Right hindlimb (tissue), 1 donor: ENCODE data around the gene VSIR.

Source experiments
- DNase-seq: peaks from one replicate; pipeline ENCODE4 v3.0.0-alpha.2; 2018

VSIR gene

DNA sequence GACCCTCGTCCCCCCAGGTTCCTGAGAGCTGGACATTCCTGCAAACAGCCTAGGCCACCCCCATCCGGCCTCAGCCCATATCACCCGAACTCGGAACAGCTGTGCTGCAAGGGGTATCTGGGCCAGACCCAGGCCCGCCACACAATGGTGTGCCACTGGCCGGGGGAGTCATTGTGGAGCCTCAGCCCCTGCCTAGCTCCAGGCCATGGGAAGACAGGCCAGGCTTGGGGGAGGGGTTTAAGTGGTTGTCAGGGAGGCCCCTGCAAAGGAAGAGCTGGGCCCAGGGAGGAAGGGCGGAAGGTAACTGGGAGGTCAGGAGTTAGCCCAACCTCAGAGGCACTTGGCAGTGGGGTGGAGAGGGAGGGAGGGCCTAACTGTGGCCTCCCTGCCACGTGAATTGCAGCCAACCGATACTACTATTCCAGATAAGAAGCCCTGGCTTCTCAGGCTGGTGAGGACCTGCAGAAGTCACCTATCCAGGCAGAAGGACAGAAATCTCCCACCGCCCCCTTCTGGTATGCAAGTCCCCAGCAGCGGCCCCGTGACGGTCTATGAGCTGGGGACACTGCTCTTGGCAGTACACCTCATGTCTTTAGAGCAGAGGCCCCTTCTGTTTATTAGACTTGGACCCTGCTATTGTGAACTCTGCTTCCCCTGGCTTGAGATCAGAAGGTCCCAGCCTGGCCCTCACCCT is 26.8 kb downstream of the VSIR start:
- peak; percentile 56 for DNase-seq

DNA sequence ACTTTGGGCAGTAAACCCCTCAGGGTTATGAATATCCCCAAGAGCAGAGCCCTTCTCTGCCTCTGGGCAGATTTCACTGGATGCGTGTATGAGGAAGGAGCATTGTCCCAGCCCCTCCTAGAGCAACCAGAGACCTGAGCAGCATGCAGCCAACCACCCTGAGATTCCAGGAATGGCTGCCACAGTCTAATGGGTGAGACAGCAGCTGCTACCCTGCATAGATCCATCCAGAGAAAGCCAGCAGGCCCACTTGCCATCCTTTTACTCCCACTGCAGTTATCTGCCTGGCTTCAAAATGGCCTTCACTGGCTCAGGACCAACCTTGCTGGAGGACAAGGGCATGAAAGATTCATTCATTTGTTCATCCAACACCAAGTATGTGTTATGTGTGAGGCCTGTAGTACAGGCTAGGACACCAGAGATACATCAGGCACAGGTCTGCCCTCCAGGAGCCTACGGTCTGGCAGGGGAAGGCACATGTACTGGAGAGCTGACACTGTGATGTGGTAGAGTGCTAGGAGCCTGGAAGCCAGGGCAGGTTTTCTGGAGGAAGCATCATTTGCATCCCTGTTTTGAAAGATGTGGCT is 27.6 kb downstream of the VSIR start:
- DNase-seq, result no peak

DNA sequence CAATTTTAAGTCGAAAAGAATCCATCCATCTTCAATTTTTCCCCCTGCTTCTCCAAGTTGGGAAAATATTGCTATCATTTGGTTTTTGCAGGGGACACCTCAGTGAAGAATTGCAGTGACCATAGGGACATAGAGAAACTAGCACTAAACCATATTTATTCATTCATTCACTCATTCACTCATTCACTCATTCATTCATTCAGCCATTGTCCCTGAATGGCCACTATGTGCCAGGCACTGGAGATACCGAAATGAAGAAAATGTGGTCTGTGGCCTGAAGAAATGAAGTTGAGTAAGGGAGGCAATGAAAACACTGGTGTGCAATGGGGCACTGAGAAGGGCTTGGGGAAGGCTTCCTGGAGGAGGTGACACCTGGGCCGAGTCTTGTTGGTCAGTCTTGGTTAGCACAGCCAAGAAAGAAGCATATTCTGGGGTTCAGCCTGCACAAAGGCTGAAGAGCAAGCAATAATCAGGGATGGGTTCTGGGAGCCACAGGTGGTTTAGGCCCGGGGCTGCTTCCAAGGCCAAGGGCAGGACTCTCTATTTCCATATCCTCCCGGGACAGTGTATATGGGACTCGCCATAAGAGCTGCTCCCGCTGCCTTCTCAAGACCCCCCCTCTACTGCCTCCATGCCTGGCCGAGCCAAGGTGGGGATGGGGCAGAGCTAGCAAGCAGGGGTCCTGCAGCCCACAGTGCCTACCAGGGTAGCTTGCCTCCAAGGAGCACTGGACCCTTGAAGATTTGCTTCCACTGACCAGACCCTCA is 28.2 kb downstream of the VSIR start:
- DNase-seq, result no peak

DNA sequence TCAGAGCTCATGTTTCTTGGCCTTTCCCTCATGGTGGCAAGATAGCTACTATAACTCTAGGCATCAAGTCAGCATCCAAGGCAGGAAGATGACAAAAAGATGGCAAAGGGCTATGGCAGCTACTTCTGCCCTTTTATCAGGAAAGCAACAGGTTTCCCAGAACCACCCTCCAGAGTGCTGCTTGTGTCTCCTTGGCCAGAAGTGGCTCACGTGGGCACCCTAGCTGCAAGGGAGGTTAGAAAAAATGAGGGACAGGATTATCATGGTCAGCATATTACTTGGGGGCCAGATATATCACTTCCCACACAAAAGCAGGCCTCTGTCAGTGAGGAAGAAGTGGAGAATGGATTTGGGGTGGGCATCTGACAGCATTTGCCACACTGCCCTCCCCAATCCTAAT is 29.5 kb downstream of the VSIR start:
- no peak for DNase-seq

DNA sequence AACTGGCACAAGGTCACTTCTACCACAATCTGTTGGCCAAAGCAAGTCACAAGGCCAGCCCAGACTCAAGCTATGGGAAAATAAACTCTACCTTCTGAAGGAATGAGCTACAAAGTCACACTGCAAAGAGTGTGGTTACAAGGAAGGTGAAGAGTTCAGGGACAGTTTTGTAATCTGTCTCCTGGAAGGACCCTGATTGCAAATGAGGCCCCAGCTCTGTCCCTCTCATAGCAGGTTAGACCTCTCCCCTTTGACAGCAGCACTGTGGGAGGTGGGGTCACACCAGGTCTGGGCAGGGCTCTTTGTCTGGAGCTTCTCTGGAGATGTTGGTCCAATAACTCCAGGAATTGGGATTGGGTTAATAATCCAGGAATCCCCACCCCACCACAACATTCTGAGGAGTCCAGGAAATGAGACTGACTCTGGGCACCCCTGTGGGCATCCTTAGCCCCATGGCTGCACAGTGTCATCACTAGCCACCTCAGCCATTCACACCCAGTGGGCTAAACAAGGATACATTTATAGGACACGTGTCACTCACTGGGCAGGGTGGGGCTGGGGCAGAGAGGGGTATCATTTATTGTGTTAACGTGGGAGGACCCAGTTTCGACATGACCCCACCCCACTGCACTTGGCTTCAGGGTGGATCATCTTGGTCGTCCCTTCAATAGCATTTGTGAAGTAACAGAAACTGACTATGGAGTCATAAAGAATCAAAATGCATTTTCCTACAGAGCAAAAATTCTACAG is 30.1 kb downstream of the VSIR start:
- DNase-seq, result no peak

DNA sequence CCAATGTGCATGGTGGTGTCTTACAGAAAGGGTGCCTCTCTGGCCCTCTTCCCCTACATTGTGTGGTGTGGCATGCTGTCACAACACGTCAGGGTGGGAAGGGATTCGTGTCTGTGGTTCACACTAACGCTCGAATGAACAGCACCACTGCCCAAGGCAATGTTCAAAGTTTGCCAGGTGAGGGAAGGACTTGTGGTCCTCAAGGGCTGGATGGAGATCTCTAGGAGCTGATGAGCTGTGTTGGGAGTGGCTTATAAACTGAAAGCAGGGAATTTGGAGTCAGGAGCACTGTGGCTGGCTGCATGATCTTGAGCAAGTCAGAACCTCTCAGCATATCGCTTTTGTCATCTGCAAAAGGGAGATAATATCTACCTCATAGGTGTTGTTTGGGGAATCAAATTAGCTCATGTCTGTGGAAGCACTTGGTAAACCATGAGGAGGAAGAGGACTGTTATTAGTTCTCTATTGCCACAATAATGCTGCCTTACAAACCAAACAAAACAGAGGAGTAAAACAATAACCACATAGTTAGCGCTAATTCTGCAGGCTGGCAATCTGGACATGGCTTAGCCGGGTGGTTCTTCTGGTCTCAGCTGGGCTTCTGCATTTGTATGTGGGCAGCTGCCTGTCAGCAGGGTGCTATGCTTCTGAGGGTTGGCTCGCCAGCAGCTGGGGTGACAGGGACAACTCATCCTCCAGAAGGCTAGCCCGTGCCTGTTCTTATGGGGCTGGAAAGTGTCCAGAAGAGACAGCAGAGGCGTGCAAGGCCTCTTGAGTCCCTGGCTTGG is 30.8 kb downstream of the VSIR start:
- DNase-seq, result no peak

DNA sequence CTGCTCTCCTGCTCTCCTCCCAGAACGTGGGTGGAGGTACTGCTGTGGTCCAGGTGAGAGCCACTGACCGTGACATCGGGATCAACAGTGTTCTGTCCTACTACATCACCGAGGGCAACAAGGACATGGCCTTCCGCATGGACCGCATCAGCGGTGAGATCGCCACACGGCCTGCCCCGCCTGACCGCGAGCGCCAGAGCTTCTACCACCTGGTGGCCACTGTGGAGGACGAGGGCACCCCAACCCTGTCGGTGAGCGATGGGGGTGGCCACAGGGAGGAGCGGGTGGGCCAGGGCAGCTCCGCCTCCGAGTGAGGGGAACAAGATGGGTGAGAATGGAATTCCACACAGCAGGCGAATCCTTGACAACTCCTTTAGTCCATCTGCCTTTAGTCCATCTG is 31.6 kb downstream of the VSIR start:
- no peak for DNase-seq

DNA sequence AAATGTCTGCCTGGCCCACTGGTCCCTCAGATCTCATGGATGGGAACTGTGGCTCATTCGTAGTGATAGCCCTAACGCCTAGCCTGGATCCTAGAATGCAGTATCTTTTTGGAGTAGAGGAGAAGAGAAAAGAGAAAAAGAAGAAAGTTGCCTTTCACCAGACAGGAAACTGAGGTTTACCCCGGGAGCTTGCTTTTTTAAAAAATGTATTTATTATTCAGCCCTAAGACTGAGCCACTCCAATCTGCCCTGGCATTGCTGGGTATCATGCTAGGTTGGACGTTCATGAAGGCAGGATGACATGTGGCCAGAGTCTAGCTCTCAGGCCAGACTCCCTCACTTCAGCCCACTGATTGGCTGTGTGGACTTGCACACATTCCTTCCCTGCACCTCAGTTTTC is 32.3 kb downstream of the VSIR start:
- no peak for DNase-seq

DNA sequence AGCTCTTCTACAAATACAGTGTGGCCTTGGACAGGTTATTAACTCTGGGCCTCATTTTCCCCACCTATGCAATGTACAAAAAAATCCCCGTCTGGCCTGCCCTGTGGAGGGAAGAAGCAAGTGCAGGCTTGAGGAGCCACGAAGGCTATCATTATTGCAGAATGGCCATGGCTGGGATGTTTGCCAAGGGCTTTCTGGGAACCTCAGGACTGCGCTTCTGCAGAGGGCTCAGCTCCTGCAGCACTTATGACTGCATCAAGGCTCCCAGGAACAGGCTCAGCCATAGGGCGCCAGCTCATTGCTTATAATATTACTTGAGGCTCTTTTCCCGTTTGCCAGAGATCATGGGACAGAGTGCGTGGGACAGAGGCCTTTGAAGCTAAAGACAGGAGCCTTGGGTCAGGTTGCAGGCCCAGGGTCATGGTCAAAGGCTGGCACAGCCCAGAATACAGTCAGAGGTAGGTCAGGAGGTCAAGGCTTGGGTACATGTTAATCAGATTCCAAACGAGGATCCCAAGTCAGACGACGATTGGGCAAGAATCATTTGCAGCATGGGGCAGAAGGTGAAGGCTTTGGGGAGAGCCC is 33.2 kb downstream of the VSIR start:
- peak; percentile 51 for DNase-seq

DNA sequence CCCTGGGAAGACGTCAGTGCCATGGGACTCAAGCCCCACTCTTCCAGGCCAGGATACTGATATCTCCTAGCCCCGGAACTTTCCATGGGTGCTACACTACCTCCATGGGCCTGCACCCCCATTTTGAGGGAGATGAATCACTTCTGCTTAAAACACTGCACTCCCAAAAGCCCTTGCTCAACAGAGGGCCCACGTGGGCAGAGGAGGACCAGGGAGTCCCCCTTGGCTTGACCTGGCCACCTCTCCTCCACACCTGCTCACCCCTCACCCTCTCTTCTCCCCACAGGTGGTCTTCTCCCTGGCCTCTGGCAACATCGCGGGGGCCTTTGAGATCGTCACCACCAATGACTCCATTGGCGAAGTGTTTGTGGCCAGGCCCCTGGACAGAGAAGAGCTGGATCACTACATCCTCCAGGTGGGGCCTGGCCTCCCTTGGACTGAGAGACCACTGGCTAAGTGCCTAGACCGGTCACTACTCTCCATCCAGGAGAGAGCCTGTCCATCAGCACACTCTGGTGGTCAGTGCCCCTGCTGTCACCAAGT is 33.9 kb downstream of the VSIR start:
- no peak for DNase-seq

DNA sequence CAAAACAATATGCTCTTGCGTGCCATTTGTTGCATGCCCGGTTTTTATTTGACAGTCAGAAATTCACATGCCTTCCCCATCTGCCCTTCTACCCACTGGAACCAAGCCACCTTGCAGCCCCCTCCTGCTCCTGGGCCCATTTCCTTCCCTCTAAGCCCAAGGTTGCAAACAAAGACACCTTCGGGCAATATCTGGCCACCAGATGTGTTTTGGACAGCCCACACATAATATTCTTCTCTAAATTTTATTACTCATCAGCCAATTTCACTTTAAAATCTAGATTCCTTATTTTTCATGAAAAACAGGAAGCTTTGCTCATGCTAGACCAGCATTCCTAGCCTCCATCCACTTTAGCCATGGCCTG is 35.5 kb downstream of the VSIR start:
- no peak for DNase-seq

DNA sequence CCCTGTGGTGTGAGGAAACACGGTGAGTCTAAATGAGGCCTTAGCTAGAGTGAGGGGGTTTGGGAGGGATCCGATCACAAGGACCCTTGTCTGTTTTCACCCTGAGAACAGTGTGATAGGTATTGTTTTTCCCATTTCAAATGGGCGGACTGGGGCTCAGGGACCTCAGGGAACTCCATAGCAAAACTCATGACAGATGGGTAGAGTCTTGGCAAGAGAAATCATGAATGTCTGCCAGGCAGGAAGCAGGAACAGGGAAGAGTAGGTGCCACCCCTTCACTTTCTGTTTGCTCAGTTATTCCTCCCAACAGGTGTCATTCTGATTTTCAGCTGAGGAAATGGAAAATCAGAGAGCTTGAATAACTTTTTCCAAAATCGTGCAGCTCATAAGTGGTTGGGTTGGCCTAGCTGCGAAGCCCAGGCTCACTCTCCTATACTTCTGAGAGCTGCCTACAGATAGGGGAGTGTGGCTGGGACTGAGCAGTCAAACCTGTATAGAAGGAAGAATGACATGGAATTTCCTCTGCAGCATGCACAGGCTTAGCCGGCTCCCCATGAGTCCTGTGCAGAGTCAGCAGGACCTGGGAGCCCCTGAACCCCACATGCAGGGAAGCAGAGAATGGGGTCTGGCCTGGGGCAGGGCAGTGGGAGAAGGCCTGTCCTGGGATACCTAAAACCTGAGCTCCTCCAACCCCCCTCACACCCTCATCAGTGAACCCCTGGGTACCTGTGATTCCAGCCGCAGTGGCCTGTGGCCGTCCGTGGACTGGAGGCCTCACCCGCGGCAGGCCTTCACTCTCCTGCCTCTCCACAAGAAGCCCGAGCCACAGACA is 36.1 kb downstream of the VSIR start:
- DNase-seq, result peak; percentile 50

DNA sequence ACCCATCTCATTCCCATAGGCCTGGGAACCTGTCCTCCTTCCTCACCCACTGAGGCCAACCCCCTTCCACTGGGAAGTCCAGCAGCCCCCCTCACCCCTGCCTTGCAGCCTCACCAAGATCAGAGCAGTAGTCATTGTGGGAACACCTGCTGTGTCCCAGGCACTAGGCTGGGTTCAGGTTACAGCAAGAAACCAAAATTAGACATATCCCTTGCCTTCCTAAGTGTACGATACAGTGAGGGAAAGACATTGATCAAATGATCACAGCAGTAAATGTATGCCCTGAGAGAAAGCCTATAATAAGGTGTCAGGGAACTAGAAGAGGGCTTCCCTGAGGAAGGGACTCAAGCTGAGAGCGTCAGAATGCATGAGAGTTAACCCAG is 36.8 kb downstream of the VSIR start:
- peak; percentile 21 for DNase-seq

DNA sequence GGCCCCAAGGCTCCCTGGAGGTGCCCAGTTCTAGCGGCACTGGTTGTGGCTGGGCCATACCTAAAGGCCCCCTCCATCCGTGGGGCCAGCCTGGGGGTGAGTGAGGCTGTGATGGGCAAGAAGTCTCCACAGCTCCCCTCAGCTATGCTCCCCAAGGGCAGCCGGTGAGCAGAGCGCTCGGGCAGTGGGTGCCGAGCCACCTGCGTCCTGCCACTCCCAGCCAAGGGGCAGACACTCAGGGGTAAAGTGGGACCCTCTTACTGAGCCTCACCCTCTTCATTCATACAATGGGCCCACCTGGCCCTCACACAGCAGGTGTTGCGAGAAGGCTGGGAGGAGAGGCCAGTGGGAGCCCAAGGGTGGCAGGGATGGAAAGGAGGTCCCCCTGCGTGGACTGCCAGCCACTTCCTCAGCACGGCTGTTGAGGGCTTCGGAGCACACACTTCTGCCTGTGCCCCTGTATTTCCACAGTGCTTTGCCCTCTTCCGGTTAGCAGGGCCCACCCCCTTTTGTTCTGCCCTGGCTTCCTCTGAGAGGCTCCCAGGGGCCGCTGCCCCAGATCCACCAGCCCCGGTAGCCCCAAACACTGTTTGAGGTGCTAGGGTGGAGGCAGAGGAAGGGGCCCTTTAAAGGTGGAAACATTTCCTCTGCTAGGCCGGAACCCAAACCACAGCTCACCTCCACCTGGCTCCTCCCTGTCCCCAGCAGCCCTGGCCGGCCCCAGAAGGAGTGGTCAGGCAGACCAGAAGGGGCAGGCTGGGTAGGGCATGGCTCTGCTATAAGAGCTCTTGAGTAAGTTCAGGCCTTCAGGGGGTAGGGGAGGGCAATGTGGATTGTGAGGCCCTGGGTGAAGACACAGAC is 37.4 kb downstream of the VSIR start:
- DNase-seq, result peak; percentile 17

DNA sequence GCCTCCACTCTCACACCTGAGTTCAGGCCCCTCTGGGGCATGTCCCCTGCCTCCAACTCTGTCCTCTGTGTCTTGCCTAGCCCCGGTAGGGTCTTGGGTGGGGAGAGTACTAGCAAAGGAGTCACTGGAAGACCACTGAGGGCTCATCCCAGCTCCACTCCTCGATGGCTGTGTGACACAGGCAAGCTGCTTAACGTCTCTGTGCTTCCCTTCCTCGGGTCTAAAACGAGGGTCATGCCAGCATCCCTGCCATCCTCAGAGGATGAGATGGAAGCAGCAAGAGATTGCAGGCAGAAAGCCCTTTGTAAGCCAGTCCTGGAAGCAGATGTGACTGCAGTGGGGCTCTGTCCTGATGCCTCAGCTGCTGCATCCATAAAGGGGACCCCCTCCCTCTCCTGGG is 38.5 kb downstream of the VSIR start:
- no peak for DNase-seq

DNA sequence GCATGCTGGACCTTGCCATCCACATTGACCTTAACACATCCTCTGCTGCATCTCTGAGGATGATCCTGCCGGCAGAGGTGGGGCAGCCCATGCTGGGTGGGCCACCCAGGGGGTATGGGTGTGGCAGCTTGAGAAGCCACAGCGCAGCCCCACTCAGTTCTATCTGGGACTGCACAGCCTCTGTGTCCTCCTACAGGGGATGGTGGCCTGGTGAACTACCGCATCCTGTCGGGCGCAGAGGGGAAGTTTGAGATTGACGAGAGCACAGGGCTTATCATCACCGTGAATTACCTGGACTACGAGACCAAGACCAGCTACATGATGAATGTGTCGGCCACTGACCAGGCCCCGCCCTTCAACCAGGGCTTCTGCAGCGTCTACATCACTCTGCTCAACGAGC is 41.5 kb downstream of the VSIR start:
- no peak for DNase-seq

DNA sequence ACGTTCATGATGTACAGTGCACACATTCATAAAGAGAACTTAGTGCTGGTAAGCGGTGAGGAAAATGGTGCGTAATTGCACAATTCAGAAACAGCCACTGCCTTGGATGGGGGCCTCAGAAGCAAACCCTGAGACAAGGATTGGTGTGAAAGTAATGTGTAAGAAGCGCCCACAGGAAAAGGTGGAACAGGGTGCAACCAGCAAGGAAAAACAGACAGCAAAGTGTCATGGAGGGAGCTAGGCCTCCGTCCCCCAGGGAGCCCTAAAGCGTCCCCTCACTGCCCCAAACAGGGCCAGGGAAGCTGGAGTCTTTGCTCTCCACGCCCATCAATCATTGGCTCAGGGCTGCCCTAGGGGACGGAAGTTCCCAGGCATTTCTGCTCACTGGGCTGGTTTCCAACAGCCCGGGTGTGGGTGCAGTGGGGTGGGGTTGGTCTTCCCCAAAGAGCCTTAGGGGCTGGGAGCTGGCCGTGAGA is 44.1 kb downstream of the VSIR start:
- no peak for DNase-seq

DNA sequence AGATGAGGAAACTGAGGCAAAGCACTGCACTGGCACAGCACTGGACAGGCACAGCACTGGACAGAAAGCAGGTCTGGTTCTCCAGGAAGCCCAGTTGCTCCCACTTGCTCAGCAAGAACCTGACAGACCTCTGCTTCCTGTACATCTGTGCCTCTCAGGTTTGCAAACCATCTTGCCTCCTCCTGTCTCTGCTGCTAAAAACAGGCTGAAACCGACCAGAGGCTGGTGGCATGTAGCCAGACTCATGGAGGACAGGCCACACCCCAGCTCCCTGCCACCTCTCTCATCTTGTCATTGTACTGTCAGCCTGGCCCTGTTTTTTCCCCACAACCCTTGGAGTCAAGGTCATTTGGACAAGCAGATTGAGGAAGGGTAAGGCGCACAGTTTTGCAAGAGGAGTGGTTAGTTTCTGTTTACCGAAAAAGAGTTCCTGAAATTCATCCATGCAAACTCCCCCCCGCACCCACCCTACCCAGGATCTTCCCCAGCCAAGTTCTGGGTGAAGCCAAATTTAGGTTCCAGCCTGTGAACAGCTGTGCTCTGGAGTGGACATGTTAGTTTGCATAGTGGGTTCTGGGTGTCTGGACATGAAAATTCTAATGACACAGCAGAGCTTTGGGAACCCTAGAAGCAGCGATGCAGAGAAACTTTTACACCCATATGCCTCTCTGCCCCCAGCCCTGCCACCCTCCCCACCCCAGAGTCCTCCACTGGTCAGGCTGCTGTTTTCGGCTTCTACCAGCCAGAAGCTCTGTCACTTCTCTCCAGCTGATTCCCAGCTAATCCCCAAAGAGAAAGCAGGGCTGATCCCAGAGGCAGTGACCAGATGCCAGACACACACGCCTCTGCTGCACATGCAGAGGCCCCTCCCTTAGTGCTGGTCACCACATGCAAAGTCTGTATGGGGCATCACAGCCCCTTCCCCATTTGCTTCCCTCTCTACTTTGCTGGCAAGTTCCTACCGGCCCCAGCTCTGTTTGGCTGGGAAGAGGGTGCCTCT is 45.3 kb downstream of the VSIR start:
- peak; percentile 75 for DNase-seq
